Hepatocyte (in vitro differentiated cells): ENCODE measurements around the gene PDK2. TPM values are rescaled to one million over a fixed set of nuclear protein-coding genes. Genes with fewer than 3 reads are reported as not detected.
A peak's percentile ranks its signal among the peaks of the same experiment; 100 is the strongest.

Source experiments
- DNase-seq: peaks from one replicate; pipeline ENCODE4 v3.0.0-alpha.2; 2016; ENCODE audit warnings: low spot score
- H2AFZ ChIP-seq: fragments of 200-600 bp; sonication (generic); 2 replicates; pipeline ENCODE4 v1.6.0; 2016; ENCODE audit warnings: antibody characterized with exemption, mild to moderate bottlenecking
- H3K27ac ChIP-seq: fragments of 200-600 bp; sonication (generic); 2 replicates; pipeline ENCODE4 v1.5.1; 2016; ENCODE audit warnings: mild to moderate bottlenecking
- H3K27me3 ChIP-seq: fragments of 200-600 bp; sonication (generic); 2 replicates; pipeline ENCODE4 v1.6.1; 2016
- H3K36me3 ChIP-seq: fragments of 200-600 bp; sonication (generic); replicated peaks from 2 replicates; pipeline ENCODE4 v1.5.1; 2016; ENCODE audit warnings: low read depth; ENCODE audit not compliant: insufficient read depth
- H3K4me1 ChIP-seq: fragments of 200-600 bp; sonication (generic); 2 replicates; pipeline ENCODE4 v1.5.1; 2016; ENCODE audit warnings: mild to moderate bottlenecking, moderate library complexity; ENCODE audit not compliant: insufficient read depth
- H3K4me2 ChIP-seq: fragments of 200-600 bp; sonication (generic); 2 replicates; pipeline ENCODE4 v1.6.0; 2016
- H3K4me3 ChIP-seq: fragments of 200-600 bp; sonication (generic); 2 replicates; pipeline ENCODE4 v1.5.1; 2016; ENCODE audit warnings: mild to moderate bottlenecking
- H3K79me2 ChIP-seq: fragments of 200-600 bp; sonication (generic); 2 replicates; pipeline ENCODE4 v1.6.0; 2017; ENCODE audit warnings: mild to moderate bottlenecking
- H3K9me2 ChIP-seq: fragments of 200-600 bp; sonication (generic); replicated peaks from 2 replicates; pipeline ENCODE4 v1.6.0; 2017; ENCODE audit warnings: mild to moderate bottlenecking; ENCODE audit not compliant: insufficient read depth
- H3K9me3 ChIP-seq: fragments of 200-600 bp; sonication (generic); 2 replicates; pipeline ENCODE4 v1.5.1; 2016; ENCODE audit warnings: low read depth, mild to moderate bottlenecking
- H4K20me1 ChIP-seq: fragments of 200-600 bp; sonication (generic); 2 replicates; pipeline ENCODE4 v1.6.0; 2016; ENCODE audit warnings: mild to moderate bottlenecking; ENCODE audit not compliant: insufficient read depth, poor library complexity, severe bottlenecking
- CTCF ChIP-seq: fragments of 200-600 bp; sonication (generic); IDR thresholded peaks from 2 replicates; pipeline ENCODE4 v1.5.1; 2016; ENCODE audit warnings: antibody characterized with exemption, mild to moderate bottlenecking; ENCODE audit not compliant: poor library complexity
- EZH2 ChIP-seq: fragments of 200-600 bp; sonication (generic); IDR thresholded peaks from 2 replicates; pipeline ENCODE4 v1.6.1; 2016; ENCODE audit warnings: antibody characterized with exemption, mild to moderate bottlenecking, borderline replicate concordance
- EZH2phosphoT487 ChIP-seq: fragments of 200-600 bp; sonication (generic); IDR thresholded peaks from one replicate; pipeline ENCODE4 v1.6.1; 2018; ENCODE audit warnings: antibody characterized with exemption, mild to moderate bottlenecking, low read depth, moderate library complexity; ENCODE audit not compliant: unreplicated experiment, severe bottlenecking
- WGBS: methylation state at CpG from one replicate; pipeline ENCODE4 v1.1.6; 2016; ENCODE audit warnings: low lambda C conversion rate; ENCODE audit errors: missing lambda C conversion rate; 5-methylcytosine and 5-hydroxymethylcytosine counted together
- polyA plus RNA-seq: library from polyadenylated mRNA; unstranded; fragments of >200 nt; fragmentation: Nextera tagmentation; extraction: Ambion mirVana; gene quantifications from 2 replicates; pipeline ENCODE4 v1.2.1, GENCODE V29; 2016
- total RNA-seq: library from RNA; depleted of rRNA; stranded (reverse); fragments of >200 nt; gene quantifications from 2 replicates; pipeline ENCODE4 v1.2.3, GENCODE V29; 2014

The PDK2 gene
- total and polyA plus RNA-seq, 2 experiments from 2014 or later: 42.7 to 56.9 TPM

DNA sequence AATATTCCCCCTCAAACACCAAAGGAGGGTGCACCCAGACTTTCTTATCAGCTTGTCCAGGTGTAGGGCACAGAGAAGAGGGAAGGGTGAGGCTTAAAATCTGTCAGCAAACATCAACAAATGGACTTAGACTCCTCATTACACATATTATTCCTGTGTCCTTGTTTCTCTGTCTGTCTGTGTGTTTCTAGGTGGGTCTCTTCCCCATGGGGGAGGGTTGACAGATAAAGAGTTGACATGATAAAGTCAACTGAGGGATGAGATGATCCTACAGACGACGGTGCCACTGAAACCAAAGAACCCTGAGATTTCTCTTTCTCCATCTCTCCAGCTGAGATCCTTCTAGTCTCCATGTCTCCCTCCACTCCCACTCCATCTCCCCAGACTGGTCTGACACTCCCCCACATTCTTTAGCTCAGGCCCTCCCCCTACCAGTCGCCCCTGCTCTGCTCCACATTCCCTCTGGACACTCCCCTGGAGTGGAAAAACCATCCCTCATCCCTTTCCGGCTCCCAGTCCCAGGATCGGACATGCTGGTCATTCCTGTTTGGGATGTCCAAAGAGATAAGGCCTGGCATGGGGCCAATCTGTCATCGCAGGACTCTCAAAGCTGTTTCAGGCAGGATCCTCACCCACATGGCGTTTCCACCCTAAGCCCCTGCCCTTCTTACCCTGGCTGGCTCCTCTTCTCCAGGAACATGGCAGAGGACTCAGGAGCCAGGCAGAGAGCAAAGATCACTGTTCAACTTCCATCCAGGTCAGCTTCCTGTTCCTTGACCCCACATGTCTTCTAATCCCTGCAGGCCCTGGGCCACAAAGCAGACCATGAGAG, 42.1 kb upstream of the PDK2 start:
- Histone ChIP-seq H3K4me1 (peaks cover 44% of the 10 kb centered on the region), H3K9me3 (no peaks in the 10 kb centered on the region), H3K79me2 (no peaks in the 10 kb centered on the region), H3K27me3 (no peaks in the 10 kb centered on the region), H3K27ac (peak overlapping the region; percentile 73), H4K20me1 (no peaks in the 10 kb centered on the region), H2AFZ (no peak overlapping the region), H3K36me3 (no peaks in the 10 kb centered on the region), H3K4me2 (no peak overlapping the region), H3K9me2 (no peaks in the 10 kb centered on the region), H3K4me3 (no peak overlapping the region)
- WGBS: 55% methylated on average over 7 of the region's 7 CpGs
- no peak for TF ChIP-seq CTCF
- no peak for TF ChIP-seq EZH2
- TF ChIP-seq EZH2phosphoT487: no peak
- DNase-seq: peak; percentile 37

GRCh38 chr17:50053654-50053960, 41.5 kb upstream of the PDK2 start:
- Histone ChIP-seq H3K4me1 (peaks cover 48% of the 10 kb centered on the region), H3K27me3 (no peaks in the 10 kb centered on the region), H4K20me1 (no peaks in the 10 kb centered on the region), H2AFZ (no peak overlapping the region), H3K4me3 (no peak overlapping the region), H3K9me2 (no peaks in the 10 kb centered on the region), H3K27ac (peak overlapping the region; percentile 73), H3K4me2 (no peak overlapping the region), H3K36me3 (no peaks in the 10 kb centered on the region), H3K79me2 (no peaks in the 10 kb centered on the region), H3K9me3 (no peaks in the 10 kb centered on the region)
- 28% methylated on average over 3 of the region's 3 CpGs for WGBS
- TF ChIP-seq CTCF (no peak), EZH2 (no peak), EZH2phosphoT487 (no peak)
- no peak for DNase-seq

DNA sequence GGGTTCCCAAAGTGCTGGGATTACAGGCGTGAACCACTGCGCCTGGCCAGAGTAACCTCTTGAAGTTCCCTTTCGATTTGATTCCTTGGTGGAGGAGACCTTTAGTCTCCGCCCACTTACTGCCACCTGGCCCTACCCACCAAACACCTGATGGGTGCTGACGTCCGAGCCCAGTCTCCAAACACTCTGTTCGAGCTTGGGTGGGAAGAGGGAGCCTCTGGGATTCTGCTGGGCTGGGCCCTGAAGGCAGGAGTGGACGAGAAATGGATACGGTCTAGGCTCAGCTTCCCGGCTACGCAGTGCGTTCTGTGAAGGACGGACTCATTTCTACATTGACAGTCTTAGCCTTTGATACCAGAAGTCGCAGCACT, 40.1 kb upstream of the PDK2 start:
- peaks cover 9% of the 10 kb centered on the region for H3K79me2 ChIP-seq

More for the DNA sequence above, 40.1 kb upstream of the PDK2 start:
- H3K4me1 ChIP-seq: peaks cover 61% of the 10 kb centered on the region
- H3K27me3 ChIP-seq: no peaks in the 10 kb centered on the region
- H3K9me2 ChIP-seq: no peaks in the 10 kb centered on the region
- DNase-seq: peak; percentile 84
- no peaks in the 10 kb centered on the region for H3K36me3 ChIP-seq
- peak overlapping the region; percentile 97 for H3K4me2 ChIP-seq
- H4K20me1 ChIP-seq: no peaks in the 10 kb centered on the region
- peak overlapping the region; percentile 75 for H2AFZ ChIP-seq
- 9% methylated on average over 14 of the region's 14 CpGs for WGBS
- H3K9me3 ChIP-seq: no peaks in the 10 kb centered on the region
- peak overlapping the region; percentile 68 for H3K4me3 ChIP-seq
- peak overlapping the region; percentile 95 for H3K27ac ChIP-seq
- TF ChIP-seq CTCF (no peak), EZH2phosphoT487 (no peak), EZH2 (no peak)
